ENCODE data around the gene SLC6A11. TPM values are rescaled to one million over a fixed set of nuclear protein-coding genes. Genes with fewer than 3 reads are reported as not detected.

The SLC6A11 gene
- total RNA-seq, 1 donor from 2014 or later = 0.49 TPM

DNA sequence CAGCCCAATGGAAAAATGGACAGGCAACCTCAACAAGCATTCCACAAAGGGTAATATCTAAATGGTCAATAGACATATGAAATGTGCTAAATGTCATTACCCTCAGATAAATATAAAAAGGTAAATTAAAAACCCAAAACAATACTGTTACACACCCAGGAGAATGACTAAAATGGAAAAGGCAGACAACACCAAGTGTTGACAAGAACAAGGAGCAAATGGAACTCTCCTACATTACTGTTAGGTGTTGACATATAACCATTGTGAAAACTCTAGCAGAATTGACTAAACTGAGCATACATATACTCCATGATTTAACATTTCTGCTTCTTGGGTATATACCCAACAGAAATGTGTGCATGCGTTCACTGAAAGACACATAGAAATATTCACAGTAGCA lies 25.3 kb upstream of the SLC6A11 start:
- no peak for DNase-seq

- no peak for DNase-seq
These were observed 23.8 kb upstream of the SLC6A11 start for GRCh38 chr3:10792208-10792607.

GRCh38 chr3:10798600-10799367 lies 17.2 kb upstream of the SLC6A11 start:
- no peak for DNase-seq

DNA sequence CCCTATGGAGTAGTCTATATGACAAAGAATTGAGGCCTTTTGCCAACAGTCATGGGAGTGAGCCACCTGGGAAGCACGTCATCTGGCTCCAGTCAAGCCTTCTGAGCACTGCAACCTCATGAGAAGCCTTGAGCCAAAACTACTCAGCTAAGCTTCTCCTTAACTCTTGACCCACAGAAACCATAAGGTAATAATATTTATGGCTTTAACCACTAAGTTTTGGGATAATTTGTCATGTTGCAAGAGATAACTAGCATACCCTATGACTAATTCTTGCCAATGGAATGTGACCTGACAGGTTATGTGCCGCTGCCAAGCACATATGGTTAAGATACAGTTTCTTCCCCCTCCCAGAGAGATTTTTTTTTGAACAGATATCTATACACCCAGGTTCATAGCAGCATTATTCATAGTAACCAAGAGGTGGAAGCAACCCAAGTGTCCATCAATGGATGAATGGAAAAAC lies 11.8 kb upstream of the SLC6A11 start:
- no peak for DNase-seq

- no peak for DNase-seq
These were observed 10.0 kb upstream of the SLC6A11 start for GRCh38 chr3:10806006-10806405.

- no peak for DNase-seq
These were observed 7.8 kb upstream of the SLC6A11 start for GRCh38 chr3:10808130-10808735.

DNA sequence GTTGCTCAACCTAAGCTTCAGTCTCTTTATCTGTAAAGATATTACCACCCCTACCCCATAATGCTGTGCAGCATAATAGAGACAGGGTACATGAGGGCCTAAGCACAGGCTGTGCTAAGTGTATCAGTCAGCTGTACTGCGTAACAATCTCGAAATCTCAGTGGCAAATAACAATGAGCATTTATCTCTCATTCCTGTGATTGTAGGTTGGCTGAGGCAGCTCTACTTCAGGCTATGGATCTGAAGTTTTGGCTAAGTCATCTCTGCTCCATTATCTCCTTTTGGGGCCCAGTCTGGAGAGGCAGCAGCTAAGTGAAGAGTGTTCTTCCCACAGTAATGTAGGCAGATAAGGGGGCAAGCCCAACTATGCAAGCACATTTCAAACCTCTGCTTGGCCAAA lies 7.1 kb upstream of the SLC6A11 start:
- DNase-seq = no peak

DNA sequence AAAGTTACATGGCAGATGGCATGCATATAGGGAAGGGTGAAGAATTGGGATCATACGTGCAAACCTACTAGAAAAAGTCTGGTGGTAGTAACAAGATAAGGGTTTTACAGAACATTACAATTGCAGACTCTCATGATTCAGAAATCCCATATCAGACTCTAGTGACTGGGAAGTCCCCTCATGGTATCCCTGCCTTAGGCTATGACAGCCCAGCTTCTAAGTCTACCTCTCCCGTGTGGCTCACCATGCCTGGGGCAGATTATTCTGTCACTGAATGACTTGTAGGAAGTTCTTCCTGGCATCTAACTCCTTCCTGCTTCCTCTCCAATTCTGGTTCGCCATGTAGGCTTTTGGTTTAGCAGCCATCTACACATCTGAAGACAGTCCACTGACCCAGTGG lies 5.7 kb upstream of the SLC6A11 start:
- no peak for DNase-seq

- no peak for DNase-seq
These were observed 2.6 kb upstream of the SLC6A11 start for GRCh38 chr3:10813425-10813824.

DNA sequence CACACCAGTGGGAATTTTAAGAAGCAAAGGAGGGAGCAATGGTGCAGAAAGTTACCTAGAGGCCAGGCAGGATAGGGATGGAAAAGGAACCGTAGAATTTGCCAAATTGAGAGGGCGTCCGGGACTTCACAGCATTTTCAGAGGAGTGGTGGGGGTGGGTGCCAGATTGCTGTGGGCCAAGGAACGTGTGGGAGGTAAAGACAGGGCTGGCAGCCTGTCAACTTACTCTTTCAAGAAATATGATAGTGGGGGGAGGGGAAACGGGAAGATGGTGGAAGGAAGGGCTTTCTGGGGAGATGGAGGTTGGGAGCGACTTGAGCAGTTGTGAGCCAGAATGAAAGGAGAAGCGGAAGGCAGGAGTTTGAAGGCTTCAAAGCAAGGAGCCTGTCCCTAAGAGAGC lies 1.4 kb upstream of the SLC6A11 start:
- no peak for DNase-seq

- no peak for DNase-seq
These were observed 541 bp upstream of the SLC6A11 start for GRCh38 chr3:10815487-10815886.

- DNase-seq = no peak
These were observed 830 bp downstream of the SLC6A11 start for GRCh38 chr3:10816863-10817253.

DNA sequence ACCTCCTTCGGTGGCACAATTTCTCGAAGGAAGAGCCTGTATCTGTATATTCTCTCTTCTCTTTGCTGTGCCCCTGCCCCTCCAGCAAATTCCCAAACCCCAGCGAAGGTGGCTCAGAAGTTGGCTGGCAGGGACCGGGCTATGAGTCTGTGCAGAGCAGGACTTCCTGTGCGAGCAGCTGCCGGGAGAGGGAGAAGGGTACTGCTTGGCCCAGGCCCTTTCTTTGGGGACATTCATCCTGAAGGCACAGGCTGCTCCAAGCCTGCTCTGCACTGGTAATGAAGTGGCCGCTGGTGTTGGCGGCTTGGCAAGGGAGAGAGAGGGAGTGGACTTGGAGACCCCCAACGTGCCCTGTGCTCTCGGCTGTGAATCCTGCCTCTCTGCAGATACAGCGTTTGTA lies 1.5 kb downstream of the SLC6A11 start:
- no peak for DNase-seq

DNA sequence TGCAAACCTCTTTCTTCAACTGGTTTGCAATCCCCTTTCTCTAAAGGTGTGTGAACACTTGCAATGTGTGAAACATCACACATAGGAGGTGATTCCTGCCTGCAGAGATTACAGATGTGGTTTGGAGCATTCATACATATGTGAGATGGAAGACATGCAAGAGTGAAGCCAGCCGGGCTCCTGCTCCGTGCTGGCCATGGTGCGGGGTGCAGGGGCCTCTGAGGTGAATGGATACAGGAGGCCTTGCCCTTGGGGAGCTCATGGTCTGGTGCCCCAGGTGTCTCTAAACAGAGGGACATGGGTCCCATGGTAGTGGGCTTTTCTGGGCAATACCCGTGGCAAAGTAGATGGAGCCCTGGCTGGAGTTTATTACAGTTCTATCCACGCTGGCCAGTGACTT lies 6.0 kb downstream of the SLC6A11 start:
- no peak for DNase-seq

- no peak for DNase-seq
These were observed 6.9 kb downstream of the SLC6A11 start for GRCh38 chr3:10822708-10823515.

- no peak for DNase-seq
These were observed 7.4 kb downstream of the SLC6A11 start for GRCh38 chr3:10823516-10823818.

- no peak for DNase-seq
These were observed 8.4 kb downstream of the SLC6A11 start for GRCh38 chr3:10824468-10824867.

- no peak for DNase-seq
These were observed 17.9 kb downstream of the SLC6A11 start for GRCh38 chr3:10833855-10834414.

DNA sequence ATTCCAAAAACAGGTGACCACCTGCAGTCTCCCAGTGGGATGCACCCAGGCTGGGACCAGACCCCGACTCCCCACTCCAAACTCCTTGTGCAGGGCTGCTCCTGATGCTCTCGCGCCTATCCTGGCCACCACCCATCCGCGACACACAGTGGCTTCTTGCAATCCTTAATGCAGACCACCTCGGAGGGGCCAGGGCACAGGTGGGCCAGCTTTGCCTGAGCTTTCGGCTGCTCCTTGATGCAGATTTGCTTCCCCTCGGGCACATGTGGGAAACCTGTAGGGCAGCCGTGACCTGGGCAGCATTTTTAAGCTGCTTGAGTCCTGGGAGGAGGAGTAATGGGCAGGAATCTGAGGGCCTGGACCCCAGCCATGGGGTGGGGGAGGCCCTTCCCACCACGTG lies 18.9 kb downstream of the SLC6A11 start:
- no peak for DNase-seq

DNA sequence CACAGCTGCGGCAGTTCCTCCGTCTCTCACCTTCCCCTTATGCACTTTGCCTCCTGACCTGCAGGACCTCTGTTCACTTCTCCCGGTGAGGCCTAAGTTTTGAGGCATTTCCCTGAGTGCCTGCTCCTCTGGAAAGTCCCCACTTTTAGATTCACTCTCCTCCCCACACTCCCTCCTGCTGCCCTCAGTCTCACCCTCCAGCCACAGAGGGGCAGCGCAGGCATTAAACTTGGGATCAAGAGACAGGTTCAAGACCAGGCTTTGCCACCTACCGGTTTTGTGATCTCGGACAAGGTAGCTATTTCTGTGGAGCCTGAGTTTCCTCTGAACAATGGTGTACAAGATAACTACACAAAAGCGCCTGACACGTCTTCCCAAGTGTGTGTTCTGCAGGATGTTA lies 19.4 kb downstream of the SLC6A11 start:
- no peak for DNase-seq

GRCh38 chr3:10836676-10837075 lies 20.6 kb downstream of the SLC6A11 start:
- no peak for DNase-seq

DNA sequence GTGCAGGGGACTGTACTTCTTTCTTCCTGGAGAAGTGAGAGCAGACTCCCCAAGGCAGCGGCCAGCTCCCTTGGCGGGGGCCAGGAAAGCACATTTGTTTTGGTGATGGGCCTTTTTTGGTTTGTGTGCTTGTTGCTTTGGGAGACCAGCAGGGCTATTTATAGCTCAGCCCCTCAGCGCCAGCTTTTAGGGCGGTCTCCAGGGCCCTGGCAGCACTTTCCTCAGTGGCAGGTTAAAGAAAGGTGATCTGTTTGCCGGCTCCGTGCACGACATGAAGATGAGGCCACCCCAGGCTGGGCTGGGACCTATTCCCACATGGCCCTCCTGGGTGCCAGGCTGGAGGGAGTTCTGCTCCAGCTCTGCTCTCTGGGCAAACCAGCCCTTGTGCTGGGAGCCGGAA lies 21.8 kb downstream of the SLC6A11 start:
- DNase-seq = no peak

DNA sequence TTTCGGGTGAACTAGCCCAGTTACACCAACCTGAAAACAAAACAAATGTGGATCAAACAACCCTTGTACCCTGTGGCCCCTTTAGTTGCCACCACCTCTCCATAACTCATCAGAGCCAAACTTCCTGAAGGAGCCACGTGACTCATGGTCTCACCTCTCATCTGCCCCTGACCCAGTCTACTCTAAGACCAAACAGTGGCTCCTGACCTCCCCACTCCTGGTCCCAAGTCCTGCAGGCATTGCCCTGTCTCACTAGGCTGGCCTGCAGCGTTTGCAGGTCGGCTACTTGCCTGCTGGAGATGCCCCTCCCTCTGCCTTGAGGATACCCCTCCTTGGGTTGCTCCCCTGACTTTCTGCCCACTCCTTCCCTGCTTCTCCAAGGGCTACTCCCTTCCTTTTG lies 23.1 kb downstream of the SLC6A11 start:
- no peak for DNase-seq
